HG02759 (cell line): ENCODE data around the gene TRAPPC12.
"Not testable (repeated sequence)": the region's sequence is repeated elsewhere in the genome, so short reads cannot be mapped to it uniquely, and the experiment has no call there.

Source experiments
- ATAC-seq: cut with Tn5 transposase; IDR thresholded peaks from one replicate; pipeline ENCODE4 v1.9.1; 2021; ENCODE audit warnings: mild to moderate bottlenecking, moderate library complexity; ENCODE audit not compliant: unreplicated experiment

TRAPPC12 gene

DNA sequence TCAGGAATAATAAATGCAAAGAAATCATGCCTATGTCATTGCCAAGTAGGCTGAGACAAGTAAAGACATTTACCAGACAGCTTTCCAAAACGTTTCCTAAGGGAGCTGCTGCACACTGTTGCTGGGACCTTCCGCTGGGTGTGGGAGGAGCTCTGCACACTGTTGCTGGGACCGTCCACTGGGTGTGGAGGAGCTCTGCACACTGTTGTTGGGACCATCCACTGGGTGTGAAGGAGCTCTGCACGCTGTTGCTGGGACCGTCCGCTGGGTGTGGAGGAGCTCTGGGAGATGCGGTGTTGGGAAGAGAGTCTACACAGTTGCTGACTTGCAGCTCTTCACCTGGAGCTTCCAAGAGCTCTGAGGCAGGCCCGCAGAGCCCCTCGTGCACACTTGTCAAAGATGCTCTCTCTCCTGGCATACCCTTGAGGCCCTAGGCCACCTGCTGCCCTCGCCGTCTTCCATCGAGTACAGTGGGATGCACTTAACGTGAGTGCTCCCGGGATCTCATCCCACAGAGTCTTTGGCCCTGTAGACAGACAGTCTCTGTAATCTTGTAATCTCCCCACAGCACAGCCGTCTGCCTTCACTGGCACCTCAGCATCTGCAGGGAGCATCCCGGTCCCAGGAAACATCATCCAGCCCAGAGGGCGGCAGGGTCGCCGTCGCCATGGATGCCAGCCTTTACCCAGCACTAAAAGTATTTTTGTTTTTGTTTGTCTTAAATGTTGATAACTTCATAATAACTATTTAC is 51.4 kb downstream of the TRAPPC12 start:
- no peak for ATAC-seq

DNA sequence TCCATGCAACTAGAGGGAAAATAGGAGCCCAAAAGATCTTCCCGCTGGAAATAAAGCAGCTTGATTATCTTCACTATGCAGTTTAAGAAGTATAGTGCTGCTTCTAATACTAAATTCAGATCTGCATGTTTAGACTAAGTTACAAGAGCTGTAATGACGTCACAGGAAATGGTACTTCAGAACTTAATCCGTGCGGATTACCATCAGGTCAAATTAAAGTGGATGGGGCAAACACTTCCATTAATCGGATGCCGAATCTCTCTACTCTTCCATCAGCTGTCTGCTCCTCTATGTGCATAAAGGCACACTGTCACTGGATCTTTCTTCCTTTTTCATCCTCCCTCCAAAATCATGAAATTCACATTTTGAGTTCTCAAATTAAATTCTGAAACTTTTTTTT is 52.6 kb downstream of the TRAPPC12 start:
- no peak for ATAC-seq

DNA sequence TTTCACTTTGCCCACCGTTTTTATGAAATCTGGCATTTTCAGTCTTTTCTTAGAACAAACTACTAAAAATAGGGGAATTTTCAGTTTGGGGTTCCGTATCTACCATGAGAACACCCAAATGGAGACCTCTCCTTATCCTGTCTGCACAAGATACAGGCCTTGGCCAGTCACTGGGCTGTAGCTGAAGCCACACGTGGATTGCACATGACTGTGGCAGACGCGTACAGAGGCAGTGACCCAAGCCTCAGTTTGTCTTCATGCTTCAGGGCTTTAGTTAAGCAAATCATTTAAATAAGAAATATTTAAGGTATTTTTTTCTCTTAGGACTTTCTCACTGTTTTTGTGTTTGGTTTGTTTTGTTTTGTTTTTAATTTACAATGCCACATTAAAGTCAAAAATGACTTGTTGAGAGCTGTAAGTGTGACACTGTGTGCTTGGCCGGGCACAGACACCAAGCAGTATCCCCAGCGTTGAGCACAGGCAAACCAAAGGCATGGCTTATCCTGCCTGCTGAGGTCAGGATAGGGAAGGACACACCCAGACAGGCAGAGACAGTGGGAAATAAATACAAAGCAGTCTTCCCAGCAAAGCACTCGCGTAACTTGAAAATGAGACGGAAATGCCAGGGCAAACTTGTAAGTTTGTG is 53.3 kb downstream of the TRAPPC12 start:
- ATAC-seq: no peak

DNA sequence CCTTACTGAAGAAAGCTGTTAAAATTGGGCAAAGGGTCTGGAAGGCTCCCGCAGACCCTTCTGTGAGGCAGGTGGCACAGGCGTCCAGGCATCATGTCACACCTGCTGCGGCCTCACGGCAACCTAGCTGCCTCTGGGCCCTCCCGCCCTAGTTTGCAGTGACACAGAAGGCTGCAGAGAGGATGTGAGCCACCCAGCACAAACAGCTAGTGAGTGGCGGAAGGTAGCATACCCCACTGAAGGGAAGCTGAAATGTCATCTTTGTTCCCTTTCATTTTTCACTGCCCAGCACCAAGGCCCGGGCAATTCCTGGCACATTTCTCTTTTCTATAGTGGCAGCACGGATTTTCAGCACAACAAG is 53.8 kb downstream of the TRAPPC12 start:
- no peak for ATAC-seq

DNA sequence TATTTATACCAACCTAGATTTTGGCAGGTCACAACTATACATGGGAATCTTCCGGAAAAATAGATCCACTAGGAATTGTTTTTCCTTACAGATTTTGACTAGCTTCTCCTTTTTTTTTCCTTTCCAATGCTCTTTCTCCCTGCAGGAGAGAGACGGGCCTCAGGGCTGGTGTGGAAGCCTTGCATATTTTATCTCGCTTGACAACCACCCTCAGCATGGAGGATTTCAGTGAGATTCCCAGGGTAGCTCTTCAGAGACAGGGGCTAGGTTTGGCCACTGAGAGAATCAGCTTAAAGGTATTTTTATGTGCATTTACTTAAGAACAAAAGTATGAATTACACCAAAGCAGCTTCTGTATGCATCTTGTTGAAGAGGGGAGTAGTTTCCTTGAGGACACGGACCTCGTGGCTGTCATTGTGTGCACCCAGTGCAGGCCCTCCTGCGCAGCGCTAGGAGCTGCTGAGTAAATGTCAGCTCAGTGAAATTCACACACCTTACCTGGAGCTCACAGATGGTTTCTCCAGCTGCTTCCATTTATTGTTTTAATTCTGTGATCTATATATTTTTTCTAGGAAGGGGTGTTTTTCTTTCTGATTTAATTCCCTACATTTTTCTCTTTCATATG is 54.4 kb downstream of the TRAPPC12 start:
- no peak for ATAC-seq

DNA sequence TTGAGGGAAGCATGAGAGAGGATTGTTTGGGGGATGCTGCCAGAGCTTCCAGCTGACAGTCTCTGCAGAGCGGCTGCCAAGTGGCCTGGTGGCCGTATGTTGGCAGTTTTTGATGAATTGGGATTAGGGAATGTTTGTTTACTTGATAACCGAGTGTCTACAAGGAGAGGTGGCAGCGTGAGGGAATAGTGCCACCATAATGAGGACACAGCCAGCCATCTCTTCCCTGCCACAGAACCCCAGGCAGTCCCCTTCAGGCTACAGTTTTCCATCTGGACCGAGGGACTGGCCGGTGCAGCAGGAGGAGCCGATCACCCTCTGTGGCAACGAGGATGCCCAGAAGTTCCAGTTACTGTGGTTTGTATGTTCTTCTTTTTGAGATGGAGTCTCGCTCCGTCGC is 55.2 kb downstream of the TRAPPC12 start:
- ATAC-seq: no peak

DNA sequence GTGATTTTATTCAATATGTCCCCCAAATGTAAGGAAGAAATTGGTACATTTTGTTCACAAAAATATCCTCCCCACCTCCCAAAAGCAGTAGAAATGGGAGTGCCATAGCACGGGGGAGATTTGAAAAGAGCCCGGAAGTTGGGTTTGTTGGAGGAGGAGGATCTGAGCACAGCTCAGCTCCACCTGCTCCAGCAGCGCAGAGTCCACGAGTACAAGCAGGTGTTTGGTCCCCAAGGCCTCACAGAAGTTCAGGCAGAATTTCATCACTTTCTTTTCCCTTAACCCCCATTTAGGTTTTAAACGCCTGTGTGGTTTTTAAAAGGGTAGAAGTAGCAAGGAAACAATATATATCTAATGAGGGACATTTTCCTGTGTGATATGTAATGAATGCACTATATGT is 56.0 kb downstream of the TRAPPC12 start:
- ATAC-seq: no peak

DNA sequence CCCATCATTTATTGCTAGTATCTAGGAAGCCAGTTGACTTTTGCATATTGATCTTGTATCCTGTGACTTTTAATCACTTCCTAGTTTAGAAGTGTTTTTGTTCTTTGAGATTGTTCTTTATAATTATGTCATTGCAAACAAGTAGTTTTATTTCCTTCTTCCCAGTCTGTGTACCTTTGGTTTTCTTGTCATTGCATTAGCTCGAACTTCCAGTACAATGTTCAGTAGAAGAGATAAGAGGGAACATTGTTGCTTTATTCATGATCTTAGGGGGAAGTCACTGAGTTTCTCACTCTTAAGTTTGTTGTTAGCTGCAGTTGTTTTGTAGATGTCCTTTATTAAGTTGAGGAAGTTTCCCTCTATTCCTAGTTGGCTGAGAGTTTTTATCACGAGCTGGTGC is 61.0 kb downstream of the TRAPPC12 start:
- ATAC-seq: no peak

DNA sequence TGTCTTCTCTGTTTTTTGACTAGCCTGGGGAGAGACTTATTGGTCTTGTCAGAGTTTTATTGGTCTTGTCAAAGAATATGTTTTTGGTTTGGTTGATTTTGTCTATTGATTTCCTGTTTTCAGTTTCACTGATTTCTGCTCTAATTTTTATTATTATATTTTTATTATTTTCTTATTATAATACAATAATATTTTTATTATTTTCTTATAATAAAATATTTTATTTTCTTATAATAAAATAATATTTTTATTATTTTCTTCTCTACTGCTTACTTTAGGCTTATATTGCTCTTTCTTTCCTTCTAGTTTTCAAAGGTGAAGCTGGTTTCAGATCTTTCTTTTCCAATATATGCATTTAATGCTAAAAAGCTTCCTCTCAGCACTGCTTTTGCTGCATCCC is 62.0 kb downstream of the TRAPPC12 start:
- no peak for ATAC-seq

DNA sequence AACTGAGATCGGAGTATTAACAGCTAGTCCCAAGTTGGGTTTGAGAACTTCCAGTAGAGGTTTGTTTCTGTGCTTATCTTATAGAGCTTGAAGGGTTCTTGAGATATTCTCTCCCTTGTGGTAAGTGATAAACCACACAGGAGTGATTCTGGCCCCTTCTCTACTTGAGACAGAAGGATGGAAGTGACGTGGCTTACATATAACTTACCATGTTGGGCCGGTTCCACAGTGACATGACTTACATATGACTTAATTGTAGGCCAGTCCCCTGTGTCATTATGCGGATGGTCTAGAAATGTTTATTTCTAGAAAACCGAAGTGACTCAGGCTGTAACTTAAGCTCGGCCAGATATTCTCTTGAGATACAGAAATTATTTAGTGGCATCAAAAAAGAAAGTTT is 62.7 kb downstream of the TRAPPC12 start:
- ATAC-seq: peak; percentile 63

DNA sequence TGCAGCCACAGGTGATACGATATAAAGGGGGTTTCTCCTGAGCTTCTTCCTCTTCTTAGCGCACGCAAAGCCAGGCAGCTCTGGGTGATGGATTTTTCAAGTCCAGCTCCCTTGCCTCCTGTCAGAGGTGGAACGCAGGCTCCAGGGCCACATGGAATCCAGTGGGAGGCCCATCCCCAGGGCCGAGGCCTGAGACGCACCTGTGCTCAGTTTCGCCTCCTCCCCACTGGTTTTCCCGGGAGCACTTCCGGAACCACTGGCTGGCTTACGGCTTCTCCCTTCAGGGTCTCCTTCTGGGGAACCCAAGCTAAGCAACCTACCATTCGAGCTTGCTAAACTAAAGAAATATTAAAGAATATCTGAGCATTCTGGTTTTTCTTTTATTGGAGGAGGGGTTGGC is 63.6 kb downstream of the TRAPPC12 start:
- ATAC-seq: no peak

DNA sequence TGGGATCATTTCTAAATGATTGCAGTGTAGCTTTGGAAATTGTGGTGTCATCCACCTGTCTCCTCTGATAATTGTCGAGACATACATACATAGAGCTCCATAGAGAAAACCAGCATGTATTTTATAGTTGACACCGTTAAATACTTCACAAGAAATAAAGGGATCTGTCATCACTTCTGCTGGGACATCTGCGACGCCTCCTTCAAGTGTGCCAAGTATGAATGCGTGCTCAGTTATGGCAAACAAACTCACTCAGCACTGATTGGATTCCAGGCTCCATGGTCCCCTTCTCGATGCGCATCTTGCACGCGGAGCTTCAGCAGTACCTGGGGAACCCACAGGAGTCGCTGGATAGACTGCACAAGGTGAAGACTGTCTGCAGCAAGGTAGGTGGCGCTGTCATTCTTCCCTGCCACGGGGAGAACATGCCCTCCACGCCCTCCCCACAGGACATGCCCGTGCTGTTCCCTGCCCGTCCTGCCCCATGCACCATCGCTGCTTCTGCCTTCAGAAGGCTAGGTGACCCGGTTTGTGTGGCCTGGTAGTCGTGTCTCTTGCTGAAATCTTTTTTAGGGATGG is 64.1 kb downstream of the TRAPPC12 start:
- ATAC-seq: no peak

DNA sequence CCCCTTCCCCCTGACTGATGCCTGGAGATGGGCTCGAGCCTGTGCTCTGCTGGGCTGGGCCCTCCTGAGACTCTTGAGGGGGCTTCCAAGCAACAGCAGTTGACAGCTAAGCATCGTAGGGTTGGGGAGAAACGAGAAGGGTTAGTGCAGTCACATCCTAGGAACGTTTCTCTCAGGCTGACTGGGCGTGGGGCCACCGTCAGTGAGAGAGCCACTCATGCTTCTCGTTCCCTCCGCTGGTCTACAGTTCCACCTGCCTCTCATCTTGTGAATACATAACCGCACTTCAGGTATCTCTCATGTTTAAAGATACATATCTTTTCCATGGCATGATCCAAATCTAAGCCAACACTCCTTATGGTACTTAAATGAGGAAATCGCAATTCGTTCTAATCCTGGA is 66.4 kb downstream of the TRAPPC12 start:
- ATAC-seq: no peak

DNA sequence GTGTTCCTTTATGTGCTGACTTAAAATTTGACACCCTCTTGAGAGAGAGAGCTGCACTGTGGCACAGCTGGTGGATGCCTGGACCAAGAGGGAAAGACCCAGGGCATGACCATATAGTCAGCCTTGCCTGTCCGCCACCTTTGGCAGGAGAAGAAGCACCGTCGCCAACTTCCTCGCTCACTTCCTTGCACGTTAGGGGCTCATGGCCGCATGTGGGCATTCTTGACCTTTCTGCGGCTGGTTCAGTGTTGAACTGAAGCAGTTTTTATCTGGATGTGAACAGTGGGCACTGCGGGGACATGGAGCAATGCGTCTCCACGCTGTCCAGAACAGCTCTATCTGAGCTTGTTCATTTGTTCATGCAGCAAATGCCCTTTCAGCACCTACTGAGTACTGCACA is 66.9 kb downstream of the TRAPPC12 start:
- no peak for ATAC-seq

DNA sequence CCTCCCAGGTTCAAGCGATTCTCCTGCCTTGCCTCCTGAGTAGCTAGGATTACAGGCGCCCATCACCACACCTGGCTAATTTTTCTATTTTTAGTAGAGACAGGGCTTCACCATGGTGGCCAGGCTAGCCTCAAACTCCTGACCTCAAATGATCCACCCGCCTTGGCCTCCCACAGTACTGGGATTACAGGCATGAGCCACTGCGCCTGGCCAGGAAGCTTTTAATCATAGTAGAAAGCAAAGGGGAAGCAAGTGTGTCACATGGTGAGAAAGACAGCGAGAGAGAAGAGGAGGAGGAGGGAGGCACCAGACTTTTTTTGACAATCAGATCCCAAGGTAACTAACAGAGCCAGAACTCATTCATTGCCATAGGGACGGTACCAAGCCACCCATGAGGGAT is 67.7 kb downstream of the TRAPPC12 start:
- not testable (repeated sequence) for ATAC-seq

DNA sequence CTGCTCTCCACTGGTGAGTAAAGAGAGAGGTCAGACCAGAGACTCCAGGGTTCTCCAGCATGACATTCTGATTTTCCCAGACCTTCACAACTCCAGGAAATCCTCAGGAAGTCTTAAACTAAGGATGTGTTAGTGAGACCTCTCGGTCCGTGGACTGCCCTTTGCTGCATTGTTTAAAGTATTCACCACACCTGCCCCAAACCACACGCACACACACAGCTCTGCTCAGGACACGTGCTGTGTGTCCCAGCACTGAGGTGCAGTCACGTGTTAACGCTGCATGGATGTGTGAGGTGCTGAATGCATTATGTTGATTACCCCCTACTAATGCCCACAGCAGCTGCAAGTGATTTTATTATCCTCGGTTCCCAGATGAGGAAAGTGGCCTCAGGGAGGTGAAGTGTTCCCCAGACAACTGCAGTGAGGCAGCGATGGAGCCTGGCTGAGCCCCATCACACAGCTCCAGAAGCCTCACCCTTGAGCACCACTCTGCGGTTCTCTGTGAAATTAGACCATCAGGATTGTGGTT is 68.4 kb downstream of the TRAPPC12 start:
- no peak for ATAC-seq

DNA sequence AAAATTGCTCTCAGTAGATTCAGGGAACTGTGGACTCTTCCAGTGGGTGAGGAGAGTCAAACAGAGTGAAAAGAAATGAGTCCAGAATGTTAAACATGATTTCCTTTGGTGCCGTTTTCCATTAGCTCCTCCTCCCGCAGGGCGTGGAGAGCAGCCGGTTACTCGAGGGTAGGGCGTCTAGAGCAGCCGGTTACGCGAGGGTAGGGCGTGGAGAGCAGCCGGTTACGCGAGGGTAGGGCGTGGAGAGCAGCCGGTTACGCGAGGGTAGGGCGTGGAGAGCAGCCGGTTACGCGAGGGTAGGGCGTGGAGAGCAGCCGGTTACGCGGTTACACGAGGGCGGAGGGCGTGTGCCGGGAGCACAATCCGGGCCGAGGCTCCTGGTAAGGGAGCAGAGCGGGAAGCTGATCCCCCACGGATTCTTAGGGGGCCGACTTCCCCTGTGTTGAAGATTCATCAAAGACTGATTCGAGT is 69.0 kb downstream of the TRAPPC12 start:
- ATAC-seq: not testable (repeated sequence)

DNA sequence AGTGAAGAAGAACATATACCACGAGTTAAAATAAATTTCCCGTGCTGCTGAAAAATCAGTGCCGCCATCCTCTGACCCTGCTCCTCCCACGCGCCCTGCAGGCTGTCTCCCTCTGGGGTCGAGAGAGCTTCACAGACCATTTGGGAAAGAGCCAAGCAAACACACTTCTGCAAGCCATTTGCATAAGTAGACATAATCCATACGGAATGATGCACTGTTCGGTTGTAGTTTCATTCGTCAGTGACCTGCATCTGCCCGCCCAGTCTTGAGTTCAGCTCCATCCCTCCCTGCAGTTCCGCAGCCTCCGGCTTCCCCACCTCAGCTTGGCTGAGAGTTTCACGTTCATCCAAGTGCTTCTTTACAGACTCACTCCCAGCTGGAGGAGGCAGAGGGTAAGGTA is 69.6 kb downstream of the TRAPPC12 start:
- no peak for ATAC-seq

DNA sequence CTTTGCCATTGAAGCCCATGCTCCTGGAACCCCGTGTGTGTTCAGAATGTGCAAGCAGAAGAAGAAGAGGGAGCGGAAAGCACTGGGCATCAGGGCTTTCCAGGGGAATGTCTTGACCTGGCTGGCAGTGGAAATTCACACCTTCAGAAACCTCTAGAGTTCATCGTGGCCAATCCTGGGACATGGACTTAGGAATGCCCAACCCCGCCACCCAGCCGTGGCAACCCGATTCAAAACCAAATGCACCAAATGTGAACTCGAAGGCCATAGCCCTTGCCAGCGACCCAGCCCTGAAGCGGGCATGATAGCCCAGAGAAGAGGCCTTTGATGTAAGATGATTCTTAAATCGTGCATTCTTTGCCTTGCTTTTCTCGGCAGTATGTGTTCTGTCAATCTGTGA is 70.4 kb downstream of the TRAPPC12 start:
- ATAC-seq: no peak

DNA sequence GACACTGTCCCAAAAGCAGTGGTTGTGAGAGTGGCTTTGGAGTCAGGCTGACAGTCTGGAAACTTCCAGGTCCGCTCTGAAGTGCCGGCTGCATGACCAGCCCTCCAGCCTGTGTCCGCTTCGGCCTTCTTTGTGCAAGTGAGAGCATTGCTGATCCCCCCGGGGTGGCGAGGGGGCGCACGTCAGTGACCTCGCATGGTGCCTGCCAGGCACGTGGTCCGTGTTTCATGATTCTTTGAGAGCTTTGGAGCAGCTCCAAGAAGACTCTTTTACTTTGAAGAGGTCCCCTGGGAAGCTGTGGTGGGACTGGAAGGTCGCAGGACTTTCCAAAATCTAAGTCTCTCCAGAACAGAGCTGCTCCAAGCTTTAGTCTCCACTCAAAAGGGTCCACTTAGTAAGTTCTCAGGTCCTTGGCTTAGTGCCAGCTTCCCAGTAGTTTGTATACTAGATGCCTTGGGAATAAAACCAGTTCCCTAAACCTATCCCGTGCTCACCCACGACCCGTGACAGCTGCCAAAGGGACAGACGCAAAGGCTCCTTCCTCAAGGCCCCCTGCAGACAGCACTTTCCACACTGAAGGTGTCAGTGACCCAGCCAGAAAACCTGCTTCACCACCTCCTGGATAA is 71.0 kb downstream of the TRAPPC12 start:
- ATAC-seq: no peak

DNA sequence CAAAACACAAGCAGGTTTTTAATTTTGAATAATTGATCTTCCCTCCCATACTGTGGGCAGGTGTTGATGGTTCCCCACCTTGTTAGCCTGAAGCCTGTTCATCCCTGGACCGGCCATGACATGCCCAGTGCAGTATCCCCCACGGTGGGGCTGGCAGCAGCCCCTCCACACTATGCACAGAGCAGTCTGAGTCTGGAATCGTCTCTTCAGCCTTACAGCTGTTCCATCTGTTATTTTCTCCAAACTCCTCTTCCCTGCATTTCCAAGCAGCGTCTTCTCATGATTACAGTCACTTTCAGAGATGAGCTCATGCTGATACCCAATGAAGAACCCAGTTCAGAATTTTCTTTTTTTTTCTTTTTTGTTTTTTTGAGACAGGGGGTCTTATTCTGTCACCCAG is 71.7 kb downstream of the TRAPPC12 start:
- no peak for ATAC-seq
